HG03097 (cell line): ENCODE measurements around the gene SCAND1.
"Not testable (repeated sequence)": the region's sequence is repeated elsewhere in the genome, so short reads cannot be mapped to it uniquely, and the experiment has no call there.

Source experiments
- ATAC-seq: cut with Tn5 transposase; IDR thresholded peaks from one replicate; pipeline ENCODE4 v1.9.1; 2021; ENCODE audit not compliant: unreplicated experiment, low FRiP score

Gene SCAND1

DNA sequence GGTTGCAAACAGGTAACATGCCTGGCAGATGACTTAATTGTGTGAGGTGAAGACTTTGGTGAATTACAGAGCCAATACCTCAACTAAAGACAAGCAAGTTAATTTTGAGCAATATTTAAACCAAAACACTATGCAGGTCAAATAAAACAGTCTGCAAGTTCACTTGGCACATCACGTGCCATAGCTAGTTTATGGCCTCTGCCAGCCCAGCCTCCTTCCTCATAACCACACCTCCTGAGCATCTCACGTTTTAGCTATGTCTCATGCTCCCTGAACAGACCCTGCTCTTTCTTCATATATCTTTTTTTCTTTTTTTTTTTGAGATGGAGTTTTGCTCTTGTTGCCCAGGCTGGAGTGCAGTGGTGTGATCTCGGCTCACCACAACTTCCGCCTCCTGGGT, 9.6 kb upstream of the SCAND1 start:
- no peak for ATAC-seq

DNA sequence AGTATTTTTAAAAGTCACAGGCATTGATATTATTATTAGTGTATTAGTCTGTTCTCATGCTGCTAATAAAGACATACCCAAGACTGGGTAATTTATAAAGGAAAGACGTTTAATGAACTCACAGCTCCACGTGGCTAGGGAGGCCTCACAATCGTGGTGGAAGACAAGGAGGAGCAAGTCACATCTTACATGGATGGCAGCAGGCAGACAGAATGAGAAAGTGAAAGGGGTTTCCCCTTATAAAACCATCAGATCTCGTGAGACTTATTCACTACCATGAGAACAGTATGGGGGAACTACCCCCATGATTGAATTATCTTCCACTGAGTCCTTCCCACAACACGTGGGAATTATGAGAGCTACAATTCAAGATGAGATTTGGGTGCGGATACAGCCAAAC, 5.0 kb upstream of the SCAND1 start:
- ATAC-seq: not testable (repeated sequence)

DNA sequence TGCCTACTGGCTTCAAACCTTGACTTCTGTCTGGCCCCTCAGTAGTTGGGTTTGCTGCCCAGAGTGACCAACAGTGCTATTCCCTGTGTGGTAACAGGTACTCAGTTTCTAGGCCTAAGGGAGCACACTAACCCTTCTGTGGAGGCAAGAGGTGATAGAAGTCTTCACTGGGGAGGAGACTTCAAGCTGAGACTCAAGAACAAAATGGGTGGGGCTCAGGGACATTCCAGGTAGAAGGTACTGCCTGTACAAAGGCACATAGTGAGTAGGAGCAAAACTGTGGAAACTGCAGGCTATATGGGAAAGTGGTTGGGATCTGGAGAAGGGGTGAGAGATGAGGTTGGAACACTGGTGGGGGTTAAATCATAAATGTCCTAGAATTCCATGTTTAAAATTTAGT, 2.3 kb upstream of the SCAND1 start:
- ATAC-seq: no peak

DNA sequence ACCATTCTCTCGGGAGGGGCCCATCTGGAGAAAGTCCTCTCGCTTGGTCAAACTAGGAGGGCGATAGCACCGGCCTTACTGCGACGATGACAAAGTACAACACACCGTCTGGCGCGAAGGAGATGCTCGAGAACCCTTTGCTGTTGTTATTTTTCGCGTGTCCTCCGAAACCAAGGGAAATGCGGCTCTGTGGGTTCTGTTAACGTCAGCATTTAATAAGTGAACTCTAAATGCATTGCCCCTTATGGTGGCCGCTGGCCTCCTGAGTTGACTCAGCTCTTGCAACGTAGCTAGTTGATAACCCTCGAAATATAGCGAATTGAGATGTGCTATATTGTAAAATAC, 577 bp upstream of the SCAND1 start:
- ATAC-seq: no peak

DNA sequence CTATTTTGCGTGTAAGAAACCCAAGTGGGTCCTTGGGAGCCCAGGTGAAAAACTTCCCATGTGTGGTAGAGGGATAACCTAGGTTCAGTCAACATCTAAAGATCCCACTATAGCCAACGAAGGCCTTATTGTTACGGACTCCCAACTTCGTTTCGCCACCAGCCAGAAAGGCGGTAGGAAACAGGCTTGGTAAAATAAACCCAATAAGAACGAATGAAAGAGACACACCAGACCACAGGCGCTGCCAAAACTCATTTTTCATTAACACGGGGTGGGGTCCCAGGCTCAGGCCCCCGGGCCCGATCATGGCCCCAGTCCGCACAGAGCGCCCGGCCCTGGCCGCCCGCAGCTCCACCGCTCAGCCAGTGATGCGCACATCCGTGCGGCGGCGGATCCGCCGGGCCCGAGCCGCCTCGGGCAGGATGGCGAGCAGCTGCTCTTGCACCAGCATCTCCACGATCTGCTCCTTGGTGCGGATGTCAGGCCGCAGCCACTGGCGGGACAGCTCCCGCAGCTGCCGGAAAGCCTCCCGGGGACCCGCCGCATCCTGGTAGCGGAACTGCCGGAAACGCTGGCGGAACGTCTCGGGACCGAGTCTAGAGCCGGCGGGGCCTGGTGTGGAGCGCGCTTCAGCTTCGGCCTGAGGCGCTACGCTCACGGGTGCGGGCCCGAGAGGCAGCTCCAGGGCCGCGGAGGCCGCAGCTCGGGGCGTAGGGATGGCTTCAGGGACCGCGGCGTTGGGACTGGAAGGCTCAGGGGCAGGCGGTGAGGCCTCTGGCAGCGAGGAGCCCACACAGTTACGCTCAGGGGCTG, 709 bp downstream of the SCAND1 start:
- ATAC-seq: peak; percentile 19

DNA sequence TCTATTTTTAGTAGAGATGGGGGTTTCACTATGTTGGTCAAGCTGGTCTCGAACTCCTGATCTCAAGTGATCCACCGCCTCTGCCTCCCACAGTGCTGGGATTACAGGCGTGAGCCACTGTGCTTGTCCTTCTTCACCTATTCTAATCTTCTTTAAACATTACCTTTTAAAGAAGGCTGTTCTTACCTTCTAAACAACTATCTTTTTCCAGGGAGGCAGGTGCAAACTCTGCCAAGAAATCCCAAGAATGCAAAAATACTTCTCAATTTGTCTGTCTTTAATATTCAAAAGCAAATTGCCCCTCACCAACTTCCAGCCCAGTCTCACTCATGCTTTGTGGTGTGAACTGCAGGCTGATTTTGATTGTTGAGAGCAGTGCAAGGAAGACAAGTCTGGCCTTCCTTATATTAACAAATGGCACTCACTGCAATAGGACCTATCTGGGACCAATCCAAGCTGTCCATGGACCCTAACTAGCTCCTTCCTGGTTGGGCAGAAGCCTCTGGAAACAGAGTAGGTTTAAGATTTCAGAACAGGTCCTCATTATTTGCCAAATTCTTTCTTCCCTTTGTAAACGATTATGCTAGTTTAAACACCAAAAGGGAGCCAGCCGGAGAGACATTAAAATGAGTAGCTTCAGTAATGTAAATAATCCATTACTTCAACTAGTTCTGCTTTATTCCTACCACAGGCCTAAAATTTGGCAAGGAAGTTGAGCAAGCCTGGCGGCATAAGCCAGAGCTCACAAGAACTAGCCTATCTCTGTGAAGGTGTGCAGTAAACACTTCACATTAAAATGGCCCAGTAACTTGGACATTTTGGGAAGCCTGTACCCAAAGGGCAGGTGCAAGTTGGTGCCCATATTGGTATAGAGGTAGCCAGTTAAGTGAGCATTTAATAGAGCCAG, 1.6 kb downstream of the SCAND1 start:
- no peak for ATAC-seq

DNA sequence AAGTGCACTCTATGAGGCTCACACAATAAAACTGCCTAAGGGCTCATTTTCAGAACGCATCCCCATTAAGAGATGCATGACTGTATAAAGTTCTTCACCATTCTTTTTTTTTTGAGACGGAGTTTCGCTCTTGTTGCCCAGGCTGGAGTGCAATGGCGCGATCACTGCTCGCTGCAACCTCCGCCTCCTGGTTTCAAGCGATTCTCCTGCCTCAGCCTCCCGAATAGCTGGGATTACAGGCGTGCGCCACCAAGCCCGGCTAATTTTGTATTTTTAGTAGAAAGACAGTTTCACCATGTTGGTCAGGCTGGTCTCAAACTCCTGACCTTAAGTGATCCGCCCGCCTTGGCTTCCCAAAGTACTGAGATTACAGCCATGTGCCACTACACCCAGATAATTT, 2.2 kb downstream of the SCAND1 start:
- not testable (repeated sequence) for ATAC-seq

DNA sequence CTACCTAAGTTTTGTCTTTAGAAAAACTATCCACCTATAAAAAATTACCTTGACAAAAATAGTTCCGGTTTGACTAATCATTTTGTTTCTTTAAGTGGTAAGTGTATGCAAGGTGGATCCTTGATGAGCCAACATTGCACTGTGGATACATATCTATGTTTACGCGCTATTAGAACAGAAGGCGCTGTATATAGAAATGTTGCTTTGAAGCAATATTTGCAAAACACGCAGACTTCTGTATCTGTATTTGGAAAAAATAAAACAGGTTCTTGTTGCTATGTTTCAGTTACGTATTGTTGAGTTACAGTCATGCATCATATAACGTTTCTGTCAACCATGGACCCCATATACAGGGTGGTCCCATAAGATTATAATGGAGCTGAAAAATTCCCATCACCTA, 4.2 kb downstream of the SCAND1 start:
- ATAC-seq: no peak

DNA sequence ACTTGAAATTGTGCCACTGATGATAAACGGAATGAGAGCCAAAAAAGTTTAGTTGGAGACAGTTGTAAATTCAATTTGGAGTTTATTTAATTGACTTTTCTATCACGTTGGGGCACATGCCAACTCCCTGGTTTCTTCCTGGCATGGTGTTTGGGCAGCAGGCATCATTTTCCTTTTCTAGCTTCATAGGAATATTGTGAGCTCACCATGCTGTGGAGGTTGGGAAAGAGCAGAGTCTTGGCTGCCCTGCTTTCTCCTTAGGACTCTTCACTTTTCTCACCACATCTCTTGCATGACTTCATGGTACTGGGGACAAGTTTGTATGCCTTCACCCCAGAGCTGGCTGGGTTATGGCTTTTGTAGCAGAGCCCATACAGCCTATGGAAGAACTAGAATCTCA, 6.4 kb downstream of the SCAND1 start:
- no peak for ATAC-seq

DNA sequence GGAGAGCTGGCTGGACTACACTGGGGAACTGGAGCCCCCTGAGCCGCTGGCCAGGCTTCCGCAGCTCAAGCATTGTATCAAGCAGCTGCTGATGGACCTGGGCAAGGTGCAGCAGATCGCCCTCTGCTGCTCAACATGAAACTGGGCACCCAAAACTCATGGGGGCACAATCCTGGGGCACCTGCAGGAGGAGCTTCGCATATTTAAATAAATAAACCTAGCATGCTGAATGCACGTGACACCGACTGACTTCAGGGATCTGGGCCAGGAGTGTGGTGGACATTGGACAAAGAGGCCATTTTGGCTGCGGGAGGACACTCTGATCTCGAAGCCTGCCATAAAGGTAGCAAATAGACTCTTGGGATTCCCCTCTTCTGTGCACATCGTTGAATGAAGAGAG, 6.8 kb downstream of the SCAND1 start:
- ATAC-seq: no peak

DNA sequence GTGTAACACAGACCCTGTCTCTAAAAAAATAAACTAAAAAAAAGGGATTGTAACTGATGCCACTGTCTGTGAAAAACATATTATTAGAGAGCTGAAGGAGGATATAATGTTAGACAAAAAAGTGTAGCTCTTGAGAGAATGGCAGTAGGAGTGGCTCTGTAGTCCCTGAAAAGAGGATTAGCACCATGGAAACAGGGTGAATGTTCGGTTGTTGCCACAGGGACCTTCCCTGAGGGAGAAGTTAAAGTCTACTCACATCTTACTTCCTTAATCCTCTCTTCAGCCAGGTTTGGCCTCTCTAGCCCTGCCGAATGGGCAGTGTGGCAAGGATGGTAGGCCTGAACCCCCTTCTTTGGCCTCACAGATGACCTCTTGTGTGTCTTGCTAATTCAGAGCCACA, 12.1 kb downstream of the SCAND1 start:
- ATAC-seq: no peak

DNA sequence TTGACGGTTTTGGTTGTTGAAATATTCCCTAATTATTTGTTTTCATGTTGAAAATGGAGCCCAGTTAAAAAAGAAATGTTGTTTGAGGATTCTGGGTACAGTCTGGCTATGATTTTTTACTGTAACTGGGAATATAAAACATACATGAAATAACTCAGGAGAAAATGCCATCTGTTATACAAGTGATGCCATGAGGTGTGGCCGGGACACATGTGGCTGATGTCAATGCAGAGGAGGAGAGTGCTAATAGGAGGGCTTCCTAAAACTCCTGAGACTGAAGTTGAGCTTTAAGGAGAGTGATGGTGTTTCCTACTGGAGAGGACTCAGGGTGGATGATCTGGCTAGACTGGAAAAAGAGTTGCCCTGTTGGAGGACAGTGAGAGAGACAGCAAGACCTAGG, 12.7 kb downstream of the SCAND1 start:
- ATAC-seq: no peak

DNA sequence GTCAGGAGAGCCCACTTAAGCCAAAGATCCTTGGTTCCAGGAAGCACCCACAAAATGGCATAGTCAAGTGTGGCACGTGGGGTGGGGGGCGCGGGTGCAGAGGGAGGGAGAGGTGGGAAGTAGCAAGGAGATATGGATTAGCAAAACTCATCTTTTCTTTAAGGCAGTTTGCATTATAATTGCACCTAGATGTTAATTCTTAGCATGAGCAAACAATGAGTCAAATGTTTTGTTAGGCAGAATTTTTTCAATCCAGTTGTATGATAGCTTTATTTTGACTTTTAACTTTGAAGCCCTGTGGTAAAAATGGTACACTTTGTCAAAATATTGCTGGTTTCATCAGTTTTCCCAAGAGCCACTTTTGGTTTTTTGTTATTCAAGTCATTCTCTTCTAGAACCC, 15.0 kb downstream of the SCAND1 start:
- no peak for ATAC-seq

DNA sequence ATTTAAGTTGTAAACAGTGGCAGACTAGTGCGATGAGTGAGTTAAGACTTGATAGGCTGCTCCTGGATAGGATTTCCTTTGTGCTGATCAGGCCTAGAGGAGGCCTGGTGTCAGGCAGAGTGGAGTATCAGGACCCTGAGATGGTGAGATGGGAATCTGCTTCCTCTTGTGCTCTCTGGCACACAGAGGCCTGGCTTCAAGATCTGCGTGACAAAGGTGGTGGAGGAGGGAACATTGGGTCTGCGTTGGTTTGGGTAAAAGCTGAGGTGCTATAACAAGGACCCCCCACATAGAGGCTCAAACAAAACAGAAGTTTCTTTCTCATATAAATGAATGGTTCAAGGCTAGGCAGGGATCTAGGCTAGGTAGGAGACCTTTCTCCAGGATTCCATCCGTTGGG, 20.3 kb downstream of the SCAND1 start:
- no peak for ATAC-seq

DNA sequence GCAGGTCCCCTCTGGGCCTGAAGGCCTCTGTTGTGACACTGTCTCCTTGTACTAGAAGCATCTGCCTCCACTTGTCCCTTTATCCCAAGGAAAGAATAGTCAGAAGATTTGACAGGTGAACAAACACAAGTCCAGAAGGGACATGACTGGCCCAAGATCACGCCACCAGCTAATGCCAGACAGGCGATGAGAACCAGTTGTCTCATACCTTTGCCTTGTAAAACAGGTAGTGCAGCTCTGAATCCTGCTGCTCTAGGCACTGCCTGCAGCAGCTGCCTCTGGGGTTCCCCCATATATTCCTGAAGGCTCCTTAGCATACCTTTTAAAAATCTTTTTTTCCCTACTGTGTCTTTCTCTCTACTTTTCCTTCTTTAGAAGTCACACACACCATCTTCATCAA, 25.0 kb downstream of the SCAND1 start:
- ATAC-seq: no peak

DNA sequence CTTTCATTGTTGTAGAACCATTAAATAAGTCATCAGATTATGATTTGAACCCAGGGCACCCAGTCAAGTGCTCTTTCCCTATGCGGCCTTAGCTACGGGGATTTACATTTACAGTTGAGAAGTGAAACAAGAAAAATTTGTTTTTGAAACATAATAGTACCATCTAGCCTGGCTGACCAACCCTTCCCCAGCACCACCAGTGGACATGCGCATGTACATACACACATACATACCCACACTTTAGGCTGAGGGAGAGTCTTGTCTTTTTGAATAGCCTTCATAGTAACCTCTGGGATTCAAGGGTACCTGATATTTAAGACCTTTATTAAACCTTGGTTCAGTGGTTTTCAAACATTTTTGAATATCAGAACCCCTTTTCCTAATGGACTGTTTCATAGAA, 33.8 kb downstream of the SCAND1 start:
- ATAC-seq: no peak

DNA sequence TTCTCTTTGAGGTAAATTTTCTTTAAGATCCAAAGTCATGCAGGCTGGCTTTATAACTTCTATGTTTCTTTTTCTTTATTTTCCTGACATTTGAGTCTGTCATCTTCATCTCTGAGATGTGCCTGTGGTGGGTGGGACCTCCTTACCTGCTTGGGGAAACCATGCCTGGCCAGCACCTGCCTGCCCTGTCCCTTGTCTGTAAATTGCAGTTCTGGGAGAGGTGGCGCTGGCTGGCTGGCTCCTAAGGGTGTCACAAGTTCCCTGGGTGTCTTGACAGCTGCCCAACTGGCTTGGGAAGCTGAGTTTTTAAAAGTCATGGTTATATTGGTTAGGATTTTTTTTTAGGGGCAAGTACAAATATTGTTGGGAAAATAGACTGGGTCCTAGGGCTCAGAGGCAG, 36.3 kb downstream of the SCAND1 start:
- ATAC-seq: no peak

DNA sequence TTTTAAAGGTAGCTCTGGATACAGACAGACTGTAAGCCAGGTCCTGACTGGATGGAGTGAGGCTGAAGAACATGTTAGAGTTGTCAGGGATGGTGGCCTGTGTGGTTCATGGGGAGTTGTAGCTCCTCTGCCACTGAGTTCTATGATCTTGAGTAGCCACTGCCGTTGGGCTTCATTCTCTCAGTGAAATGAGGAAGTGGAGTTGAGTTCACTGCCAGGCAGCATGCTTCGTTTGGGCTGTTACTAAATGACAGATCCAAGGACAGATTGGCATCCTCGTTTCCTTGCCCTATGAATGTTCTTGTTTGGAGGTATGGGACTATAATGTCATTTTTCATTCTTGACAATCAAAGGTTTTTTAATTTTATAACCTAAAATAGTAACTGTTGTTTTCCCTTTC, 37.2 kb downstream of the SCAND1 start:
- ATAC-seq: no peak

DNA sequence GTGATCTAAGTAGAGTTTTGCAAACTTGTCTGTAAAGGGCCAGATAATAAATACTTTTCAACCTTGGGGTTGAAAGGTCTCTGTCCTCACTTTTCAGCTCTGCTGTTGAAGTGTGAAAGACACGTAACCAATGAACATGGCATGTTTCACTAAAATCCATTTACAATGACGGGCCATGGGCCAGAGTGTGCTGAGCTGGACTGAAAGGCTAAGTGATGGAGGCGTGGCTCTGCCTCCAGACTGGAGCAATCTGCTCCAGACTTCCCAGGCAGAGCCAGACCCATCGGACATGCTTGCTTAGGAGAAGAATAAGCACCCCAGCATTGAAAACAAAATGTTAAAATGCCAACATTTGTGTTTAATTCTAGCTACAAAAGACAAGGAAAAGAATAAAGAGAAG, 41.4 kb downstream of the SCAND1 start:
- no peak for ATAC-seq

DNA sequence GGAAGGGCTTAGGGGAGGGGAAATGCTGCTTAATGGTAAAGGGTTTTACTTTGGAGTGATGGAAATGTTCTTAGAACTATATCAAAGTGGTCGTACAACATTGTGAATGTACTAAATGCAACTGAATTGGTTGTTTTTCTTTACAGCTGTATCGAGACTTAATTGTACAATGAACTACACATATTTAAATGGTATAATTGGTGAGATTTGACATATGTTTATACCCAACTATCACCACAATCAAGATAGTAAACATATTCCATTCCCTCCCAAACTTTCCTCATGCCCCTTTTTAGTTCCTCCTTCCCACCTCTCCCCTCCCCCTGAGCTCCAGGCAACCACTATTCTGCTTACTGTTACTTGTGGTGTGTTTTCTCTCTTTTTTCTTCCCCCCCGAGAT, 44.0 kb downstream of the SCAND1 start:
- ATAC-seq: no peak

DNA sequence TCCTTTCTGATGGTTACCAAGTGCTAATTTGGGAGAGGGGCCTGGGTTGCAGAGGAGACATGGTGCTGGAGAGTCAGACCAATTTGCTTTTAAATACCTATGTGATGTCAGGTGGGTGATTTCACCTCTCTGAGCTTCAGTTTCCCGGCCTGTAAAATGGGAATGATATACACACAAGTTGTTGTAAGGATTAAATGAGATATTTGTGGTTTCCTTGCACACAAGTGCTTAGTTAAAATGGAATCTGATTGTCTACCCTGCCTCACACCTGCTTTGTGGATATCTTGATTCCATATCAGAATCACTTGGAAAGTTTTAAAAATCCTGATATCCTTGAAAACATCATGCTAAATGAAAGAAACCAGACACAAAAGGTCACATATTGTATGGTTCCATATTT, 44.5 kb downstream of the SCAND1 start:
- no peak for ATAC-seq

DNA sequence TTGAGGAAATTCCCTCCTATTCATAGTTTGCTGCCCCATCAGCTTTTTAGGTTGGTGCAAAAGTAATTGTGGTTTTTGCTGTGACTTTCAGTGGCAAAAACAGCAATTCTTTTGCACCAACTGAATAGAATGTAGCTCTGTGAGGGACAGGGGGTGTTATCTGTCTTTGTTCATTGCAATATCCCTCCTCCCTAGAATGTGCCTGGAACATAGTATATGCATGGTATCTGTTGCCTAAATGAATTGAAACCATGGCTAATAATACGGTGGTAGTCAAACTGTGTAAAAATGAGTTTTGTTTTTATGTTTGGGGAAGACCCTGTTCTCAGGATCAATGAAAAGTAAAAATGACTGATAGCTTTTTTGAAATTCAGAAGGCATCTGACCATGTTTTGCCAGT, 45.1 kb downstream of the SCAND1 start:
- ATAC-seq: no peak
